Measurements from ENCODE around the gene IFI27.

- no peak for TF ChIP-seq CTCF (conservative IDR thresholded peaks at IDR 0.05; ENCODE audit: low read depth, low read length)
- no peak for TF ChIP-seq EZH2 (IDR thresholded peaks at IDR 0.05; ENCODE audit: borderline replicate concordance, low read depth, low read length, poor library complexity, severe bottlenecking)
Measured at GRCh38 chr14:94158239-94158883, 47.8 kb downstream of the IFI27 start.
